Ovary (tissue), 9 donors: ENCODE results near the gene RRP36. TPM values are rescaled to one million over a fixed set of nuclear protein-coding genes. Genes with fewer than 3 reads are reported as not detected.

Source experiments
- DNase-seq, 5 donors: peaks; one replicate each; pipeline ENCODE4 v3.0.0-alpha.2; 2019 to 2020
- H3K27ac ChIP-seq, 2 donors: fragments of 200-600 bp; one replicate each; pipeline versions ENCODE4 v1.5.1 to v1.8.0; 2019 to 2022
- H3K27me3 ChIP-seq: fragments of 200-600 bp; one replicate; pipeline ENCODE4 v1.8.0; 2022
- H3K36me3 ChIP-seq: fragments of 200-600 bp; sonication (generic); one replicate; pipeline ENCODE4 v1.5.1; 2019
- H3K4me1 ChIP-seq: one replicate; pipeline ENCODE4 v1.8.1; 2013; ENCODE audit warnings: mild to moderate bottlenecking, moderate library complexity; ENCODE audit not compliant: insufficient read depth
- H3K4me3 ChIP-seq: fragments of 200-600 bp; sonication (generic); one replicate; pipeline ENCODE4 v1.5.1; 2017
- H3K9me3 ChIP-seq, 2 donors: fragments of 200-600 bp in 1 of 2; sonication (generic) in 1 of 2; one replicate each; pipeline versions ENCODE4 v1.5.1 to v1.8.1; 2013 to 2019; ENCODE audit warnings: mild to moderate bottlenecking in 1 of 2, moderate library complexity in 1 of 2
- CTCF ChIP-seq, 3 donors: fragments of 450-650 bp in 2 of 3; fragments of 200-600 bp in 1 of 3; IDR thresholded peaks; one replicate each; pipeline versions ENCODE4 v1.5.1 to v1.8.0; 2016 to 2022; ENCODE audit warnings: antibody characterized with exemption in 3 of 3, mild to moderate bottlenecking in 1 of 3
- EP300 ChIP-seq: sonication (generic); formaldehyde crosslinking; IDR thresholded peaks from one replicate; pipeline ENCODE4 v1.6.1; 2017; ENCODE audit warnings: antibody characterized with exemption
- POLR2A ChIP-seq: fragments of 450-650 bp; IDR thresholded peaks from one replicate; pipeline ENCODE4 v1.6.1; 2017; ENCODE audit warnings: antibody characterized with exemption, mild to moderate bottlenecking, moderate library complexity
- WGBS, 3 donors: extraction: QIAGEN DNeasy Blood & Tissue Kit in 1 of 3; methylation state at CpG; one replicate each; pipeline versions ENCODE4 v1.1.5 to v1.1.7; 2013 to 2017; 5-methylcytosine and 5-hydroxymethylcytosine counted together
- intact Hi-C, 4 donors: fragments of 100-400 bp; cut with DNase I; formaldehyde crosslinking; loops; one replicate each; pipeline versions ENCODE4 v1.11.0 to v1.15.1; 2022 to 2023
- polyA plus RNA-seq, 2 donors: library from polyadenylated mRNA; stranded (reverse); fragments of 200-250 nt in 1 of 2; fragments of 350-450 nt in 1 of 2; fragmentation: Illumina TruSeq in 1 of 2; extraction: RNeasy Lipid Tissue Mini Kit (QIAGEN cat#74804) in 1 of 2; gene quantifications; one replicate each; pipeline ENCODE4 v1.2.3, GENCODE V29; 2013 to 2014
- total RNA-seq, 7 donors: library from RNA; depleted of rRNA in 2 of 7; stranded (reverse); fragments of >200 nt in 2 of 7; fragmentation: NEBNext Ultra II Directional in 3 of 7; extraction: Animal tissue kit (Norgen Biotek cat#: 25700) in 3 of 7; gene quantifications; one replicate each; pipeline versions ENCODE4 v1.1.0 to v1.2.4, GENCODE V29; 2016 to 2023
- donor health status: DM: no; HTN: no; CAD: no; lungs with moderate emphysema.
- donor health status: DM: no; HTN: no; CAD: no.
- donor health status: Bipolar disorder and iron deficiency.
- donor health status: DM: yes; HTN: yes; CAD: no.
- donor health status: DM: no; HTN: no; CAD: no.
- donor health status: DM: yes; HTN: yes; CAD: no.

The RRP36 gene
- total and polyA plus RNA-seq, 9 donors, result 23.6 to 58.7 (median 36.0) TPM

GRCh38 chr6:43059168-43060033 is 38.0 kb downstream of the RRP36 start, which contains the start of the genes KLC4 and MRPL2:
Gene KLC4 (plus strand): TSS chr6:43059631. CDS start chr6:43061336, 1,705 bp downstream.
Gene MRPL2 (minus strand): TSS chr6:43059434. CDS start chr6:43059381, 53 bp downstream.
- TF ChIP-seq POLR2A (peak; percentile 88), EP300 (no peak), CTCF (IDR thresholded peaks at IDR 0.05) (peak in 1 of 3 donors; percentile 16)
- 0 to 1% (median 1%) methylated on average over 64 of the region's 64 CpGs for WGBS, 3 donors
- H3K27me3 ChIP-seq, result no peaks in the 10 kb centered on the region
- H3K4me3 ChIP-seq, result peak within 1 kb of the TSS; percentile 86
- DNase-seq, result peak; percentile 97 to 99 (median 98)
- peak within 1 kb of the TSS; percentile 71 to 88 for H3K27ac ChIP-seq
- no peaks in the 10 kb centered on the region for H3K36me3 ChIP-seq
- H3K9me3 ChIP-seq, result no peaks in the 10 kb centered on the region
- intact Hi-C loops, result no loop called here
- H3K4me1 ChIP-seq, result peaks cover 10% of the 10 kb centered on the region

GRCh38 chr6:43060034-43060754 is 38.8 kb downstream of the RRP36 start:
- H3K4me3 ChIP-seq, result peak overlapping the region; percentile 86
- DNase-seq, result peak in 1 of 5 donors; percentile 43
- no peaks in the 10 kb centered on the region for H3K9me3 ChIP-seq
- no peaks in the 10 kb centered on the region for H3K27me3 ChIP-seq
- intact Hi-C loops, result no loop called here
- H3K27ac ChIP-seq, result peak overlapping the region; percentile 71 to 88
- H3K36me3 ChIP-seq, result no peaks in the 10 kb centered on the region
- H3K4me1 ChIP-seq, result peaks cover 8% of the 10 kb centered on the region
- 5 to 7% (median 6%) methylated on average over 14 to 15 of the region's 15 CpGs for WGBS, 3 donors
- TF ChIP-seq EP300 (no peak), POLR2A (no peak), CTCF (IDR thresholded peaks at IDR 0.05) (no peak)

- TF ChIP-seq EP300 (no peak), CTCF (IDR thresholded peaks at IDR 0.05) (no peak), POLR2A (no peak)
- H3K4me3 ChIP-seq, result no peak overlapping the region
- intact Hi-C loops, result no loop called here
- H3K27ac ChIP-seq, result no peak overlapping the region
- no peaks in the 10 kb centered on the region for H3K9me3 ChIP-seq
- H3K36me3 ChIP-seq, result no peaks in the 10 kb centered on the region
- H3K27me3 ChIP-seq, result no peaks in the 10 kb centered on the region
- 77 to 82% (median 80%) methylated on average over 12 of the region's 12 CpGs for whole genome bisulfite sequencing, 3 donors
- peaks cover 8% of the 10 kb centered on the region for H3K4me1 ChIP-seq
- DNase-seq, result peak in 1 of 5 donors; percentile 34
Observed at GRCh38 chr6:43060755-43061633, 39.6 kb downstream of the RRP36 start.

GRCh38 chr6:43061861-43062260 is 40.4 kb downstream of the RRP36 start:
- Histone ChIP-seq H3K36me3 (no peaks in the 10 kb centered on the region), H3K4me1 (peaks cover 8% of the 10 kb centered on the region), H3K27ac (no peak overlapping the region), H3K27me3 (no peaks in the 10 kb centered on the region), H3K9me3 (no peaks in the 10 kb centered on the region), H3K4me3 (no peak overlapping the region)
- intact Hi-C loops, result no loop called here
- no peak for DNase-seq
- TF ChIP-seq EP300, result no peak
- no peak for TF ChIP-seq POLR2A
- no peak for TF ChIP-seq CTCF (IDR thresholded peaks at IDR 0.05)
- WGBS, 3 donors, result 59 to 66% (median 62%) methylated on average over 2 of the region's 2 CpGs
